A549 treated with AZD9567 at 1 μM for 4 hours (cell line): Measurements from ENCODE around the gene PIEZO2. TPM values are rescaled to one million over a fixed set of nuclear protein-coding genes. Genes with fewer than 3 reads are reported as not detected.

Source experiments
- total RNA-seq: library from RNA; stranded (reverse); fragments of 200-300 nt; extraction: Qiagen RNA extraction; gene quantifications from 5 replicates; pipeline ENCODE4 v1.2.3, GENCODE V29; 2022; ENCODE audit not compliant: insufficient read depth

Gene PIEZO2
- 0.62 to 1.1 TPM (median 0.72 TPM) in 5 replicates for total RNA-seq

DNA sequence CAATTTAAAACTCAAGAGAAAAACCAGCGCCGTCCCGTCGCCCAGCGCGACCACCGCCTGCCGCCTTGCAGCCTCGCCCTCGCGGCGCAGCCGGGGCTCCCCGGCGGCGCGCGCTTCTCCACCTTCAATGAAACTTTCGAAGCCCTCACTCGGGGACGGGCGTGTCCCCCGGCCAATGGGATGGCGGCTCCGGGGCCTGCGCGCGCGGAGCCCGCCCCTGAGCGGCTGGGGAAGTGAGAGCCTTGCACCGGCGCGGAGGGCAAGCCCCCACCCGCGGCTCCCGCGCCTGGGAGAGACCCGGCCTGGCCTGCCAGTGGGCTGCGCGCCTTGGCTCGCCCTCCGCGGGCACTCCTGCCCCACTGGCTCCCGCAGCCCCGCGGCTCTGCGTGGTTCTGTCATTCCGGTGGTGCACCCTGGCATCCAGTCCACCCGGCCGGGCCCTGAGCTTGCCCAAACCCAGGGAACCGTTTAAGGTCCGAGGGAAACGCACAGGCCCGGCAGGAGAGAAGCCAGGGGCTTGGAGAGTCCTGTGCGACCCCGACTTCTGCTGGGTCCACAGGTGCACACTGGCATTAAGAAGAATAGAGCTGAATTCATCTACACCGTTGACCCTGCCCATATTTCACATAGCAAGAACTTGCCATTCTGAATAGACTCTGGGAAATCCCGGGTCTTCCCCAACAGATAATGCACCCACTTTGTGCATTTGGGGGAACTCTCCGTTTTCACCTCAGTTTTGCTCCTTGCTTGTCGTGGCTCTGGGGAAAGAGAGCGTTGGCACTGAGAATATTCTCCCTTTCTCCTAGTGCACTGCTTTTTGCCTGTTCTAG, at the start of gene PIEZO2:
TSS of gene PIEZO2 (minus strand) at position 129 of the 830 bp plus-strand sequence. CDS start 981 bp downstream, outside the sequence.

